Osteocyte (in vitro differentiated cells): ENCODE data around the gene MYBPHL. TPM values are rescaled to one million over a fixed set of nuclear protein-coding genes. Genes with fewer than 3 reads are reported as not detected.

Source experiments
- DNase-seq: peaks from one replicate; pipeline ENCODE4 v3.0.0; 2021; ENCODE audit warnings: mixed read lengths; ENCODE audit not compliant: unreplicated experiment; ENCODE audit errors: extremely low spot score
- H3K27ac Mint-ChIP-seq: one replicate; pipeline ENCODE4 v1.8.0; 2021; ENCODE audit warnings: mild to moderate bottlenecking, mixed read lengths; ENCODE audit not compliant: unreplicated experiment
- H3K27me3 Mint-ChIP-seq: one replicate; pipeline ENCODE4 v1.8.0; 2021; ENCODE audit warnings: mixed read lengths; ENCODE audit not compliant: unreplicated experiment
- H3K36me3 Mint-ChIP-seq: one replicate; pipeline ENCODE4 v1.8.0; 2021; ENCODE audit warnings: mixed read lengths; ENCODE audit not compliant: unreplicated experiment
- H3K4me1 Mint-ChIP-seq: one replicate; pipeline ENCODE4 v1.8.0; 2021; ENCODE audit warnings: mixed read lengths; ENCODE audit not compliant: unreplicated experiment
- H3K4me3 Mint-ChIP-seq: one replicate; pipeline ENCODE4 v1.8.0; 2021; ENCODE audit warnings: mild to moderate bottlenecking, moderate library complexity, mixed read lengths; ENCODE audit not compliant: unreplicated experiment
- H3K9me3 Mint-ChIP-seq: one replicate; pipeline ENCODE4 v1.8.0; 2021; ENCODE audit warnings: mixed read lengths; ENCODE audit not compliant: unreplicated experiment
- CTCF ChIP-seq: fragments of 200-600 bp; sonication (generic); IDR thresholded peaks from 2 replicates; pipeline ENCODE4 v1.5.0; 2021; ENCODE audit warnings: antibody characterized with exemption, mild to moderate bottlenecking, moderate library complexity
- long read RNA-seq: library from polyadenylated mRNA; unstranded; transcript quantifications from one replicate; pipeline ENCODE4 v2.0.0, GENCODE V29; 2021
- total RNA-seq: library from RNA; stranded (reverse); gene quantifications from 2 replicates; pipeline ENCODE4 v1.2.1, GENCODE V29; 2021

Gene MYBPHL
- not detected in 2 replicates for total RNA-seq
- long read RNA-seq: 0 reads

DNA sequence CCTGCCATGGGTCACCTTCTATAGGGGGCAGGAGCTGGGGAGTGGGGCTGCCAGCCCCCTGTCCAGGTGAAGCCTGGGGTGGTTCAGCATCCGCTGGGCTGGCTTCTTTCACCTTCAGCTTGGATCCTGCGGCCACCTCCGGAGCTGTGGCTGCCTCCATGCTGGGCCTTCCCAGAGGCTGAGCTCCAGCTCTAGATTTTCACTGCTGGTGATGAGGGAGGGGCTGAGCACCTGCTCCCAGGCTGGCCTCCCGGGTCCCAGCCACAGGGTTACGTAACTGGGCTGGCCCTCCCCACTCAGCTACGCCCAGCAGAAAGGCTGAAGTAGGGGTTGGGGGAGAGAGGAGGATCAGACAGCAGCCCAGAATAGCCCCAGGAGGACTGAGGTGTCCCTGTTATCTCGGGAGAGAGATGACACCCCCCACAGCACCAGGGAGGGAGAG lies at the start of gene MYBPHL:
TSS of gene MYBPHL (minus strand) at position 180 of the 442 bp plus-strand sequence. CDS start at position 160, 20 bp downstream.
- Mint-ChIP-seq H3K36me3 (peaks cover 11% of the 10 kb centered on the region), H3K9me3 (no peaks in the 10 kb centered on the region), H3K27ac (no peak within 1 kb of the TSS), H3K4me1 (peaks cover 7% of the 10 kb centered on the region), H3K4me3 (no peak within 1 kb of the TSS), H3K27me3 (no peaks in the 10 kb centered on the region)
- no peak for TF ChIP-seq CTCF
- no peak for DNase-seq

- Mint-ChIP-seq H3K27me3 (no peaks in the 10 kb centered on the region), H3K36me3 (peaks cover 11% of the 10 kb centered on the region), H3K27ac (no peak overlapping the region), H3K9me3 (no peaks in the 10 kb centered on the region), H3K4me3 (no peak overlapping the region), H3K4me1 (peaks cover 3% of the 10 kb centered on the region)
- TF ChIP-seq CTCF: no peak
- DNase-seq: no peak
These were observed 49.7 kb upstream of the MYBPHL start for GRCh38 chr1:109356505-109356904.

DNA sequence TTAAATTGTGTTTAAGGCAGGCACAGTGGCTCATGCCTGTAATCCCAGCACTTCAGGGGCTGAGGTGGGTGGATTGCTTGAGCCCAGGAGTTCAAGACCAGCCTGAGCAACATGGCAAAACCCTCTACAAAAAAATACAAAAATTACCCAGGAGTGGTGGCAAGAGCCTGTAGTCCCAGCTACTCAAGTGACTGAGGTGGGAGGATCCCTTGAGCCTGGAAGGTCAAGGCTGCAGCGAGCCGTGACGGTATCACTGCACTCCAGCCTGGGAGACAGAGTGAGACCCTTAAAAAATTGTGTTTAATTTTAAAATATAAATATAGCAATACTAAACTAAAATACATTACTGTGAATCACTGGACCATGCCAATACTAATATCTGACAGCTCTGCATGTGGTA lies 48.1 kb upstream of the MYBPHL start:
- no peak for DNase-seq
- peaks cover 15% of the 10 kb centered on the region for H3K36me3 Mint-ChIP-seq
- no peak for TF ChIP-seq CTCF
- no peak overlapping the region for H3K4me3 Mint-ChIP-seq
- no peaks in the 10 kb centered on the region for H3K27me3 Mint-ChIP-seq
- peaks cover 3% of the 10 kb centered on the region for H3K4me1 Mint-ChIP-seq
- no peak overlapping the region for H3K27ac Mint-ChIP-seq
- no peaks in the 10 kb centered on the region for H3K9me3 Mint-ChIP-seq

- Mint-ChIP-seq H3K36me3 (peaks cover 20% of the 10 kb centered on the region), H3K9me3 (no peaks in the 10 kb centered on the region), H3K27ac (no peak overlapping the region), H3K4me3 (no peak overlapping the region), H3K4me1 (peaks cover 1% of the 10 kb centered on the region), H3K27me3 (no peaks in the 10 kb centered on the region)
- DNase-seq: no peak
- no peak for TF ChIP-seq CTCF
These were observed 44.6 kb upstream of the MYBPHL start for GRCh38 chr1:109351457-109351856.

DNA sequence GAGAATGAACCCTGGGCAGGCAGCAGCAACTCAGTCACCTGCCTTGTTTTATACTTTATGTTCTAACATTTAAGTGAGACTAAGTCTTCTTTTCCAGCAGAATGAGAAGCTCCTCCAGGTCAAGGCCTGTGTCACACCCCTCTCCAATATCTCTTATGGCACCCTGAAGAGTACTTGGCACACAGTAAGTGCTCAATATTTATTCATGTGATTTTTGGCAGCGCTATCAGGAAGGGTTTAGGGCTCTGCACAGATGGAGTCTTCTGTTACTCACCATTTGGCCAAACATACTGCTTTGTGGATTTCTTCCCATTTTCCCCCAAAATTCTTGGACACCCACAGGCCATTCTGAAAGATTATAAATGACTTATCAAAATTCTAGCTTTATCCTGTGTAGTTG lies 43.8 kb upstream of the MYBPHL start:
- no peak for TF ChIP-seq CTCF
- Mint-ChIP-seq H3K36me3 (peaks cover 22% of the 10 kb centered on the region), H3K27me3 (no peaks in the 10 kb centered on the region), H3K4me1 (no peaks in the 10 kb centered on the region), H3K9me3 (no peaks in the 10 kb centered on the region), H3K4me3 (no peak overlapping the region), H3K27ac (no peak overlapping the region)
- DNase-seq: no peak
